ENCODE data around the gene DCANP1.
A peak's percentile ranks its signal among the peaks of the same experiment; 100 is the strongest.
"Not testable (repeated sequence)": the region's sequence is repeated elsewhere in the genome, so short reads cannot be mapped to it uniquely, and the experiment has no call there.

The DCANP1 gene, protein sequence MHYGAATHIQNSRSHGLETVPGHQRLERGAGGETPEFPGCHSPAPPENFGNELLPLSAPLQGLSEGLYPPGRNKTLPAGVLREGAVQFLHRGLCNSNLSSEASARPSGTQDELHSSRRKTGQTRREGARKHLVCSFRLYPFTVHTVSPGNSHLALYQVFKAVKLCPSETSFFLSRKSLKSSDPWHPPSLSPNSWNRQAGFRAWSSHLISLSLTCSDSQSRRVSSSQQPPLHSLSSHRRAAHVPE

DNA sequence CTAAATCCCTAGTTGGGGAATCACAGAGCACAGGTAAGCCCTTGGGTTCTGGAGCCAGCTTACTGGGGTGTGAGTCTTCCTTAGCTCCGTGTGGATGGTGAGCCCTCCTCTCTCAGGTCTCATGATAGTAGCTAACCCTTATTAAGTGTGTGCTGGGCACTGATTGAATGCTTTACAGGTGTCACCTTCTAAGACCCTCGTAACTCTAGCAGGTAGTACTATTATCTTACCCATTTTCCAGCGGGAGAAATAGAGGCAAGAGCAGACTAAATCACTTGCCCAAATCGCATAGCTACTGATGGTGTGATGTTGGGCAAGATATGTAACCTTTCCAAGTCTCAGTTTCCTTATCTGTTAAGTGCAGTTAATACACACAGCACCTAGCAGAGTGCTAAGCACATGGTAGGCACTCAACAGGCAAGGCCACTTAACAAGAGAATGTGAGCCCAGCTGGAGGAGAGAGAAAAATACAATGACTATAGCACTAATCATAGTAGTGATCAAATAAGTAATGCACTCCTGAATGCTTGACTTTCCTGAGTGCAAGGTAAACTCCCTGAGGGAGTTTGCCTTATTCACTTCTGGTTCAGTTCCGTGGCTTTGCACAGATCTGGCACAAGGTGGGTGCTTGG, at the start of gene DCANP1:
Gene DCANP1 (minus strand): TSS at position 51 of the 632 bp plus-strand sequence. CDS start 240 bp downstream, outside the sequence.
- DNase-seq (ENCODE audit: low spot score) = no peak

DNA sequence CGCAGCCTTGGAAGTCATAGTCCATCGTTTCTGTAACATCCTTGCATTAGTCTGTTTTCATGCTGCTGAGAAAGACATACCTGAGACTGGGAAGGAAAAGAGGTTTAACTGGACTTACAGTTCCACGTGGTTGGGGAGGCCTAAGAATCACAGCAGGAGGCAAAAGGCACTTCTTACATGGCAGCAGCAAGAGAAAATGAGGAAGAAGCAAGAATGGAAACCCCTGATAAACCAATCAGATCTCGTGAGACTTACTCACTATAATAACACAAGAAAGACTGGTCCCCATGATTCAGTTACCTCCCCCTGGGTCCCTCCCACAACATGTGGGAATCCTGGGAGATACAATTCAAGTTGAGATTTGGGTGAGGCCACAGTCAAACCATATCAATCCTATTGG, 48.4 kb upstream of the DCANP1 start:
- DNase-seq (ENCODE audit: low spot score) = not testable (repeated sequence)

DNA sequence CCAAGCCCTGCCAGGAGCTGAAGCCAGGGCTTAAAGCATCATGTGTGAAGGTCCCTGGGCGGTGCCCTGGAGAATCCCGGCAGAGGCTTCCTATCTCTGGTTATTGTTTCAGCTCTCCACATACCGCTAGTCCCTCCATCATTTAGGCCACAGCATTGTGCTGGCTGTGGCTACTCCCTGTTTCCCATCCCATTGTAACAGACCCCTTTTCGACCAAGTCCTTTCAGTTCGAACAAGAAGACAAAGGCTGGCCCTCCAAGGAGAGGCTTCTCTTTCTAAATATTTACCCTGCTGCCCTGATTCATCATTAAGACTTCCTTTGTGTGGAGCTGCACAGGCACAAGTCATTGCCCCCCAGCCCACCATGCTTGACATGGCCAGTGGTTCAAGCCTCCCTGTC, 47.0 kb upstream of the DCANP1 start:
- no peak for DNase-seq (ENCODE audit: low spot score)

DNA sequence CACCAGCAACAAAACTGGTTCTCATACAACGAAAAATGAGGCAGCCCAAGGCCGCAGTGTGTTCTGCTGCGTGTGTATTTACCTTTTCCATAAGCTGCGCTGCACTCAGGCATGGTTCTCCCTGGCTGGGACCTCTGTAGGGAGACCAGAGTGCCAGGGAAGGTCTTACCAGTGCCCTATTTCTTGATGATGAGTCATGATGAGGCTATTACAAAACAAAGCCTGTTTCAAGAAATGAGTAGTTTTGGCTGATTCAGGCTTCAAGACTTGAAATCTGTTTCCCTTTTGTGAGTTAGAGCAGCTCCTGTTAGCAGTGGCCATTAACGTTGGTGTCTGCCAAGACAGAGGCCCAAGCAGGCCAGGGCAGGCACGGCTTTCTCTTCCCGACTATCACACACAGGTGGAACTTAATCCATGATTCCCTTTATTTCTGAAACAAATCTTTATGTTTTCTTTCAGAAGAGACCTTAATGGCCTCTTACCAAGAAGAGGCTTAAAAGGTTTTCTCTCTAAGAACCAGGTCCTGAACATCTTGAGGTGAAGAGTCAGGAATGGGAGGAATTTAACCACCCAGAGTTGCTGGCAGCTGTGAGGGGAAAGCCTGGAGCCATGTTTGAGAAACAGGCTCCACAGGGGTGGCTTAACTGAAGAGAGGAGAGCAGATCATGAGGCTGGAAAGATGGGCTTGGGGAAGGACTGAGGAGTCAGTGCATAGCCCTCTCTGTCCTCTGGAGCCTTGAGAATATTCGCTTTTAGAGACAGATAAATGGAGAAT, 46.4 kb upstream of the DCANP1 start:
- DNase-seq (ENCODE audit: low spot score) = peak; percentile 39

DNA sequence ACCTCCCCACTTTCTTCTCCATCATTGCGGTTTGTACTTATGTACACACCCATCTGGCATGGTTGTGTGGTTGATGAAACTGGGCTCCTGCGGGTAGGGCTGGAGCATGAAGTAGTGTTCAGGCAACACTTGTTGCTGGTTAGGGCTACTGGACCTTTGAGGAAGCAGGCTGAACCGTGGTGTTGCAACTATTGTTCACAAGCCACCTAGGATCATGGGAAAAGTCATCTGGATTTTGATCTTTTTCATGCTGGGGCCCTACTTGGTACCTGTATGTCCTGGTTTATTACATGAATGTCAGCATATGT, 45.1 kb upstream of the DCANP1 start:
- DNase-seq (ENCODE audit: low spot score) = peak; percentile 67

DNA sequence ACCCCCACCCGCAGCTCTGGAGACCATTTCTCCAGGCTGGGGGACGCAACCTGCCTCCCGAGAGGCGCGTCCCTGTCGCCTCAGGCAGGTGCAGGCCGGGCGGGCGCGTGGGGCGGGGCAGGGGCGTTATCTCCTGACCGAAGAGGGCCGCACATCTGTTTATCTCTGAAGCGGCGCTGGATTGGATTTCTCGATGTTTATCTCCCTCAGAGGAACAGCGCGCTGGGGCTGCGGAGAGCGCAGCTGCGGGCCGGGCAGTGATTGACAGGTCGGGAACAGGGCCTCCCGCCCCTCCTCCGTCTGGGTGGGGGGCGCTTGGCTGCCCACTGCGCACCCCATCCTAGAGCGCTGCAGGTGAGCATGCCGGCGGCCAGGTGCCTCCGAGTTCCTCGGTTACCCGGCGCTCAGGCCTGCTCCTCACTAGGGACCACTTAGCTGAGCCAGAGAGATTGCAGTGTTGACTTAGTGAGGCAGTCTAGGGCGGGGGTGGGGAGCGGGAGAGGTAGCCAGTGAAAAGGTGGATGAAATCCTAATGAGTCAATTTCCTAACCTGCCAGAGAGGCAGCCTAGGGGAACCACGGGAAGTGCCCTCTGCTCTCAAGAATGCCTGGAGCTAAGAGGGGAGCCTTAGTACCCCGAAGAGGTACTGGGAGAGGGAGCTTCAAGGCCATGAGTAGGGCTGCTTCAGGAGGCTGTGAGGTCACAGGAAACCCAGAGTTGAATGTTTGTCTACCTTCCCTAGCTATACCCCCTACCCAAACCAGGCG, 44.6 kb upstream of the DCANP1 start:
- DNase-seq (ENCODE audit: low spot score) = peak; percentile 88

DNA sequence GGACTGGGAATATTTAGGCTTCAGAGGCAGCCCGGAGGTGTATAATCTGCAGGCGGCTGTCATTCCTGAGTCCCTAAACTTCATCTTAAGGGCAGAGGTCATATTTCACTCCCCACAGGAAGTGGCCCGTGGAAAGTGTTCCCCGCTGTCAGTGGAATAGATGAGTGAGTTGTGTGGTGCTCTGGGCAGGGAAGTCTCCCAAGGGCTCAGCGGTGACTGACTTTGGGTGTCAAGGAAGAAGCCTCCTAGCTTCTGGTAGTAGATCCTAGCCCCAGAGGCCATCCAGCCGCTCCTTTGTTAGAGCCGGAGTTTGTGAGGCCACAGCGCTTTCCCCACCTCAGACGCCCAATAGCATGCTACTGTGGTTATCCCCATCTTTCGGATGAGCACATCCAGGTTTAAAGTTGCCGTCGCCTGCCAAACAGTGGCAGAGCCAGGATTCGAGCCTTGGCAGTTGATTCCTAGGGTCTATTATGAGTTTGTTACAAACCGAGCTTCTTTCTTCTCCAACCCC, 43.9 kb upstream of the DCANP1 start:
- no peak for DNase-seq (ENCODE audit: low spot score)

DNA sequence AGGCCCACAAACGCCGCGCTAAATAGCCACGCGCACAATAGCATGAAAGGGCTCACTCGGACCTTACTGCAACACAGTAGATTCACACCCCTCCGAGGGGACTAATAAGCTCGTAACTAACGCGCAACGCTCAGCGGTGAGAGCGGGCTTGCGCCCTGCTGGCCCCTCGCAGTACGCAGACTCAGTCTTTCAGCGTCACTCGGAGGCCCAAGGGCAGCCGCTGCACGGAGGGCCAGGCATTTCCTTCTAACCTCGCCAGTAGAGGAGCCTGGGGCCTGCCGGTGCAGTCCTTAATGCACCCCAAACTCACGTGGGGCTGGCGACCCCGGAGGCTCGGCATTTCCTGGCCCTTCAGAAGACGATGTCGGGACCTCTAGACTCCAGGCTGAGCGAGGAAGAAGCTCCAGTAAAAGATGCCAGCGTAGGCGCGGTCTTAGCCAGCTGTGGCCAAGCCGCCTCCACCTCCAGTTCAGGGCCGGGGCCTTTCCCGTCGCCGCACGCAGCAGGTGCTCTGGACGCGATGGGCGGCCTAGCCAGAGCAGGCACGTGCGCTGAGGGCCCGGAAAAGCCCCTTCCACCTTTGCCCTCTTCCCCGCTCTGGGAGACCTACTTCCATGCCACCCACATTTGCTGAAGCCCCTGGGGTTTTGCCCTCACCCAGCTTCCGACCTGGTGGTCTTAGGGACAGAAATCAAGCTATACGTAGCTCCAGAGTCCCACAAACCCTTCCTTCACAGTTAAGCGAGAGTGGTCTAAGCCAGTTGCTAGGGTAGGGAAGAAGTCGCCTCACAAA, 43.3 kb upstream of the DCANP1 start:
- no peak for DNase-seq (ENCODE audit: low spot score)

DNA sequence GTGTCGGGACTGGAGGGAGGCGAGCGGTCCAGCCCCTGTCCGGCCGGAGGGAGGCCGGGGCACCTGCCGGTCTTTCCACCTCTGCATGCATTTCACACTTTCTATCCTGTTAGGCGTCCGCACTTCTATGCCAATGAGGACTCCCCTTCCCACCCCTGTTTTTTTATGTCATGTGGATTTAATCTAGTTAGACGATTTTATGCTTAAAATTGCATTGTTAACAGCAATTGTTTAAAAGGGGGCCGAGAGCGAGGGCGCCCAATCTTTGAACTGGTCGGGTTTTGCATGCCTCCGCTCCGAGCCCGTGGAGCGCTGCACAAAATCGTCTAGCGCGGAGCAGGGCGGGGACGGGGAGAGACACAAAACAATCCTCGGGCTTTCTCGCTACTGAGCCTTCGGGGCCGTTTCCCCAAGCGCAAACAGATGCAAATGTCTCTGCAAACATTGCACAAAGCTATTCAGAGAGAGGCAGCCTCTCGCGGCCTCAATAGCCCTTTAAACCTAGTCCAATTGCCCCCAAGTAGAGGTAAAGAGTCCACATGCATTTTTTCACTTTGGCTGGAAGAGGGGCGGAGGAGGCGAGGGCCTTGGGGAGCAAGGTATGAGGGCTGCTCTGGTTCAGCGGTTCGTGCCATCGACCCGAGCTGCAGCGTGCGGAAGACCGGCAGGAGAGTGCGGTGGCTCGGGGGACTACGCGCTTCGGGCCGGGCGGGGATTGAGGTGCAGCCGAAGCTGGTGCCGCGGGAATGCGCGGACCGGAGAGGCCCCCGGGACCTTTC, 42.5 kb upstream of the DCANP1 start:
- no peak for DNase-seq (ENCODE audit: low spot score)

DNA sequence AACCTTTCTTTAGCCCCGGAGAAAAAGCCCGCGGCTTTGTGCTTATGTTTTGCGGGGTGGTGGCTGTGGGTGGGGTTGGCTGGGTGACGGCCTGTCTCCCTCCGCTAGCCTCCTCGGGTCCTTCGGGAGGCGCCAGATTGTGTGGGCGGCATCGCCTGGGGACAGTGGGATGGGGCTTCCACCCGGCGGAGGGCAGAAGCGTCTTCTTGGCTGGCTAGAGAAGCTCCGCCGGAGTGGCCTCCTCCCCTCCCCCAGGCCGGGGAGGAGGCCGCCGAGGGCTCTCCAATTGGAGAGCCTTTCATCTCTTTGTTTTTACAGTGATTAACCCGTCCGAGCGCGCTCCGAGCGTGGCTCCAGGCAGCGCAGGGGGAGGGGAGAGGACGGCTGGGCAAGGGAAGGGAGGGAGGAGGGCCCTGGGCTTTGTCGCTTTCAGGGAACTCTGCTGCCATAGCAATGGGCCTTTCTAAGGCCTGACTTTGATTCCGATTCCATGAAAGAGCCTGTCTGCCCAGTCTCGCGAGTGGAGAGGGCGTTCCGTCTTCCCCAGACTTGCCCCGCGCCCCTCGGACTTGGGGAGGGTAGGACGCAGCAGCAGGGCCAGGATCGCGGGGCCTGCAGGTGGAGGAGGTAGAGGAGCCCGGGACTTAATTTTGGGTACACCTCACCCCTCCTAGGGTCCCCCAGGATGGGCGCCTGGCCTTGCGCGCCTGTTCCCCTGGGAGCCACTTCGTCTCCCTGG, 41.7 kb upstream of the DCANP1 start:
- DNase-seq (ENCODE audit: low spot score) = peak; percentile 84

DNA sequence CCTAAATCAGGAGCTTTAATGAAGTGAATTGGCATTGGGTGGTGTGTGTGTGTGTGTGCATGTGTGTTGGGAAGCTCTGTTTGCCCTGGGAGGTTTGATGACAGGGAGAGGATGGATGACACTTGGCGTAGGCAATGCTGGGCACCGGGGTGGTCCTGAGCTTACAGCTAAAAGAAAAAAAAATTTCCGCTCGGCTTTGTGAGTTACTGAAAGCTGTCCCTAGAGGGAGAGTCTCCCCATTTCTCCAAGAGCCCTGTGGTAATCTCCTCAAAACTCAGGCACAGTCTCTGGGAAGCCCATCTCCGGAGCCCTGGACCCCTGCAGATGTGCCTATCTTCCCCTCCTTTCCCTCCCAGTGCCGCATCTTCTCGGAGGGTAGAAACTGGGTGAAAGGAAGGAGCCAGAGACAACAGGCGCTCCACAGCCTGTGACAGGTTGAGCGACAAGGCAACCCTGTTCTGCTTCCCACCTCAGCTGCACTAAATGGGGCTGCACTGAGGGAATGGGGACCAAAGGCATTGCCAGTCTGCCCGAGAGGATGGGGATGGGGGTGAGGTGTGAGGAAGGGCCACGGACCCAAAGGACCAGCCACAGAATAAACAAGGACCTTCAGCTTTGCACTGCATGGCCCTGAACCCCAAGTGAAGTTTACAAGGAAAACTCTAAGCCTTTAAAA, 40.8 kb upstream of the DCANP1 start:
- no peak for DNase-seq (ENCODE audit: low spot score)

DNA sequence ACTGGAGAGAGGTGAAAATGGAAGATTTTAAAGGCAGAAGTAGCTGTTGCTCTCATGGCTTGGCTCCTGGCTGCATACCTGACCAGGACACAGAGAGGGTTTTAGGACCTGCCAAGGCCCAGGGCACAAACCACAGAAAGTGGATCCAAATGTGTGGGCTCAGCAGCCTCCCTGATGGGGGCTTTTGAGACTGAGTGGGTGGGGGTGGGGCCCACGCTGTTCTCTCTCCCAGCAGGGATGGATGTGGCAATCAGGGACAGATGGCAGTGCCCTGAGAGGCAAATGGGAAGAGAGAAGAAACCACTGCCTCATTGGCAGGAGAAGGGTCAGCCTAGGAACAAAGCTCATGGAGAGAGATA, 39.9 kb upstream of the DCANP1 start:
- no peak for DNase-seq (ENCODE audit: low spot score)

DNA sequence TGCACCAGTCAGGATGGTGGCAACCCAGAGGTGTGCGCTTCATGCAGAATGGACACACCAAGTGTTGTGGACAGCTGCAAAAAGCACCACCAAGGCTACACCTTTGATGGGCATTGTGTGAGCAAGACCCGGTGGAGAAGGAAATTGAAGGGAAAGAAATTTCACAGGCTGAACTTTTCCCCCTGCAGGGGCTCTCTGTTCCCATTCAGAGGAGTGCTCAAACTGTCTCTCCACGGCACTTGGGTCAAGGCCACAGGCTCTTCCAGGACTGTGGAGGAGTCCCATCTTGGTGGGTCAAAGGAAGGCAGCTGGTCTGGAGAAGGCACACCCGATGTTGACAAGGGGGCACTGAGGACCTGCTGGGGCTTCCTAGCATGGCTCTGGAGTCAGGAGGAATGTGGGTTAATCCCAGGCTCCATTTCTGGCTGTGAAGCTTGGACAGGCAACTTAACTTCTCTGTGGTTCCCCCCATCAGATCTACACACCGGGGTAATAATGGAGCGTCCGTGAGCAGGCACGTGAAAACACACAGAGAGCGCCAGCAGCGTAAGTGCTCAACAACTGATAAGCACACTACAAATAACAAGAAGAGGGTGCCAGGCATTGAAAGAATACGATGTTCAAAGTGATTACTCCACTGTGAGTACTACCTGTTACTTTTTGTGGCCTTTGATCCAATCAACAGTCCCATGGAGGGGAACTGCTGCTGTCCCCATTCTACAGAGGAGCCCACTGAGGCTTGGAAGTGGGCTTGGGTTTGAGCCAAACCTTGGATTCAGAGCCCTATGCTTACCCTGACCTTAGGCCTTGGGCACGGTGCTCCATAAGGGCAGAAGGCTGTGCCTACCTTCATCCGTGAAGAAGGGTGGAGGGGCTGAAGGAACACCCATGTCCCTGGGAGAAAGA, 39.2 kb upstream of the DCANP1 start:
- DNase-seq (ENCODE audit: low spot score) = no peak

DNA sequence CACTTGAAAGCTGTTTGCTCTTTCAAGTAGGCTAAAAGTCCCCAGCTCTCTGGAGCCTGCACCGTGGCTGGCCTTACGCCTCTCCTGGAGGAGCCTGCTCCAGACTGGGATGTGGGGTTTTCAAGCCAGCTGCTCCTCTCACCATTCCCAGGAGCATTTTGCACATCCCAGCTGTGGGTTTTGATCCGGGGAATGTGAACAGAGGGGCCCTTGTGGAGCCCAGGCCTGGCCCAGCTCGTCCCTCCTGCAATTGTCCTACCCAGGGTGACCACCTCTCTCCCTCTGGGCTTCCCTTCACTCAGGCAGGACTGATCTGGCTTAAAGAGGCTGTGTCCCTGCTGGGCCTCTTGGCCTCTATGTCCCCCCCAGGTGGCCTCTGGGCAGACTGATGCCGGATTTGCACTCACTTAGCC, 37.5 kb upstream of the DCANP1 start:
- no peak for DNase-seq (ENCODE audit: low spot score)

DNA sequence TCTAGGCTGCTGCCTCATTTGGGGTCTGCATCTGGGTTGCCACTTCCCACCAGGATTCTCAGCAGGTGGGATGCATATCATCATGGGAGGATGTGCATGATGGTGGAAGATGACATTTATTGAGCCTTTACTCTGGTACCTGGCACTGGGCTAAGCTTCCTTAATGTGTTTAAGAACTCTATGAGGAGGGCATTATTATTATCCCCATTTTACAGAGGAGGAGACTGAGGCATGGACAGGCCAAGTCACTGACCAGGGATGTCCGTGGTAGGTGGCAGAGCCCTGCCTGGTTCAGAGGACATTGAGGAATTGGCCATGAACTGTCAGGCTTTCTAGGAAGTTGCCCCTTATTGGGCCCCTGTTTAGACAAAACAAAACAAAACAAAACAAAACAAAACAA, 36.1 kb upstream of the DCANP1 start:
- DNase-seq (ENCODE audit: low spot score) = no peak

DNA sequence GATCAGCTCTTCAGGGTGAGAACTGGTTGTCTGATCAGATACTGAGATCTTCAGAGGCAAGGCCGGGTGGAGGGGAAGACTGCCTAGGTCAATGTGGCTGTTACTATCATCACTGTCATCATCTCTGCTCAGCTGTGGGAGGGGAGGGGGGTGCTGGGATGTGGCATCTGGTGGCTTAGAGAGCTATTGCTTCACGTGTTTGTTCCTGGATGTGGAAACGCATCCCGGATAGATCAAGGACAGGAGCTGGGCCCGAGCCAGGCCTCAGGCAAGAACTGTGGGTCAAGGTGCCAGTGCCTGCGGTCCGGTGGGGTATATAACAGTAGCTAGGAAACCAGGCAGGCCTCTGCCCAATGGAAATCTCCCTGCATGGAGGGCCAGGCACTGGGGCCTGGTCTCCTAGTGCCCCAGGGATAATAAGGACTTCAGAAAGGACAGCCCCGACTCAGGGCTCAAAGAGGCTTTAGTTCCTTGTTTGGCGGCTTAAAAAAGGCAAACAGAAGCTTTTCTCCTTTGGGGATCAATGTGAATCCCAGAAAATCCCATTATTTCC, 35.3 kb upstream of the DCANP1 start:
- DNase-seq (ENCODE audit: low spot score) = no peak

DNA sequence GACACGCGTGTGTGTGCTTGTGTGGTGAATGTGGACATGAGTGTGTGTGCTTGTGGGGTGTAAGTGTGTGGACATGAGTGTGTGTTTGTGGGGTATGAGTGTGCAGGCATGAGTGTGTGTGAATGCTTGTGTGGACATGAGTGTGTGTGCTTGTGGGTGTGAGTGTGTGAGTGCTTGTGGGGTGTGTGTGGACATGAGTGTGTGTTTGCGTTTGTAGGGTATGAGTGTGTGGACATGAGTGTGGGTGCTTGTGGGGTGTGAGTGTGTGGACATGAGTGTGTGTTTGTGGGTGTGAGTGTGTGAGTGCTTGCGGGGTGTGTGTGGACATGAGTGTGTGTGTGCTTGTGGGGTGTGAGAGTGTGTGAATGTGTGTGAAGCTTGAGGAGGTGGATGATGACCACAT, 34.8 kb upstream of the DCANP1 start:
- DNase-seq (ENCODE audit: low spot score) = no peak

DNA sequence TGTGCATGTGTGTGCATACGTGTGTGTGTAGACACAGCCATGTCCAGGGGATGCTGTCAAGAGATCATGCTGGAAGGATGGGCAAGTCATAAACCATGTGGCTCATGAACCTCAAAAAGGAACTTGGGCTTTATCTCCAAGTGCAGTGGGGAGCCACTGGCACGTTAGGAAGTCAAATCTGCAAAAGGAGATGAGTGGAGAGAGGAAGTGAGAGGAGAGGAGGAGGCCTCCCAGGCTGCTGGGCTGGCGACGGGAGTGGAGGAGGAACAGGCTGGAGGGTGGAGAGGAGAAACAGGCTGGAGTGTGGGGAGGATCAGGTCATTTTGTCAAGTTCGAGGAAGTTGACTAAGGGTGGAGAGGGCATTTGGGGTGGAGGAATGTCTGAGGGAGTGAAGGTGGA, 34.2 kb upstream of the DCANP1 start:
- no peak for DNase-seq (ENCODE audit: low spot score)

Data from SW480 (cell line).